VCaP (cell line): Measurements from ENCODE around the gene ZNF784.

Experiments used
- H3K27ac ChIP-seq: fragments of 450-650 bp; 2 replicates; pipeline ENCODE4 v1.5.1; 2017
- CTCF ChIP-seq: fragments of 450-650 bp; conservative IDR thresholded peaks from 2 replicates; pipeline ENCODE4 v1.5.1; 2017; ENCODE audit warnings: mild to moderate bottlenecking, moderate library complexity

The ZNF784 gene

GRCh38 chr19:55650602-55651230, 26.4 kb upstream of the ZNF784 start:
- TF ChIP-seq CTCF: no peak
- no peak overlapping the region for H3K27ac ChIP-seq

GRCh38 chr19:55650126-55650557, 25.8 kb upstream of the ZNF784 start:
- no peak for TF ChIP-seq CTCF

GRCh38 chr19:55649268-55650125, 25.1 kb upstream of the ZNF784 start:
- TF ChIP-seq CTCF: no peak
- peak overlapping the region; percentile 96; the same call in 1 of the 2 replicates for H3K27ac ChIP-seq

More at GRCh38 chr19:55650126-55650557, 25.8 kb upstream of the ZNF784 start:
- no peak overlapping the region for H3K27ac ChIP-seq

GRCh38 chr19:55648585-55649267, 24.4 kb upstream of the ZNF784 start:
- no peak for TF ChIP-seq CTCF
- peak overlapping the region; percentile 96 for H3K27ac ChIP-seq

- peak within 1 kb of the TSS; percentile 96 for H3K27ac ChIP-seq
- no peak for TF ChIP-seq CTCF
These were observed 23.6 kb upstream of the ZNF784 start, which contains the start of gene CCDC106 for GRCh38 chr19:55647732-55648584. CCDC106 (plus strand) TSS chr19:55648212; CDS start chr19:55649047, 835 bp downstream.

DNA sequence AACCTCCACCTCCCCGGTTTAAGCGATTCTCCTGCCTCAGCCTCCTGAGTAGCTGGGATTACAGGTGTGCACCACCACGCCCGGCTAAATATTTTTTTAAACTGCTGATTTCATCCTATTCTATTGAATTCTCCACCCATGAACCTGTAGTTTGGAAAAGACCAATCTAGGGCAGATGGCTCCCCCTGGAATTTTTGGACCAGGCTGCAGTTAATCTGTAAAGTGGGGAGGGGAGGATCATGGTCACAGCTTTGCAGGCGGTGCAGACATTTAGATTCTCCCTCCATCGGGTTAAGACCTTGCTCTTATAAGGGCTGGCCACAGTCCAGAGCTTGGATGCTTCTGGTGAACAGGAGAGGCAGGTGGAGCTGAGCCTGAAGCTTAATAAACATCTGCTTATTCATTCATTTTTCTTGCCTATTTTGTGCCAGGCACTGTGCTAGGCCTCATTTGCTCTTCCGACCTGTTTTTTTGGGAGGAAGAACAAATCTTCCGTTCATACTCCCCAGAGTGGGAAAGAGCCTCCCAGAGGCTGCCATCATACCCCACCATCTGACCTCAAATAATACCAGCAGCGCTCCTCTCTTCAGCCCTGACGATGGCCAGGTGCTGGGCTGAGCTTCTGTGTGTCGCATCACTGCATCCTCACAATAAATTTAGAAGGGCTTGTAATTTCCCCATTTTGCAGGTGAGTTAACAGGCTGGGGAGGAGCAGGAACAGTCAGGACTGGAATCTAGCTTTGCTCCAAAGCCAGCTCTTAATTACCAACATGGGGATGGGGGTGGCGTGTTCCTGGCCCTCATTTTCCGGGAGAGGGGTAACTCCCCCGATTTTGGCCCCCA, 22.7 kb upstream of the ZNF784 start:
- no peak for TF ChIP-seq CTCF
- peak overlapping the region; percentile 96 for H3K27ac ChIP-seq
